G401.6 (cell line): ENCODE measurements around the gene ZNF213.
A peak's percentile ranks its signal among the peaks of the same experiment; 100 is the strongest.

Source experiments
- FAIRE-seq: peaks from 2 replicates; lab custom pipeline; 2012; peaks lifted over from hg19 to GRCh38; lab: Jason Lieb, UNC

ZNF213 gene

GRCh38 chr16:3101018-3101840, 33.6 kb upstream of the ZNF213 start:
- FAIRE-seq = no peak

DNA sequence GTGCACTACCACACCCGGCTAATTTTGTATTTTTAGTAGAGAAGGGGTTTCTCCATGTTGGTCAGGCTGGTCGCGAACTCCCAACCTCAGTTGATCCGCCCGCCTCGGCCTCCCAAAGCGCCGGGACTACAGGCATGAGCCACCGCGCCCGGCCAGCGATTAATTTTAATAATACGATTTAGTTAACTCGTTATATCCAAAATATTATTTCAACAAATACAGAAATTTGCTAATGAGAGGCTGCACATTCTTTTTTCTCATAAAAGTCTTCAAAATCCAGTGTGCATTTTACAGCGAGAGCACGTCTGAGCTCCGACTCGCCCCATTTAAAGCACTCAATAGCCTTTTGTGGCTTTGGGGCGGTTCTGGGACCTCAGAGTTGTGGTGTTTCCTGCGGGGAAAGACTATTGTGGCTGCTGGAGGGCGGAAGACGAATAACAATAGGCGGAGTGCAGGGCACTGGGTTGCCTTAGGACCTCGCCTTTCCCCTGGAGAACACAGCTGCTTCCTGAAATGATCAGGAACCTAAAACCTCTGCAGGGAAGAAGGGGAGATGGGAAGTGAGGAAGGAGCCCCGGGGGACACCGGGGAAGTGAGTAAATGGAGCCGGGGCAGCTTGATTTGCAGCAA, 32.9 kb upstream of the ZNF213 start:
- no peak for FAIRE-seq

DNA sequence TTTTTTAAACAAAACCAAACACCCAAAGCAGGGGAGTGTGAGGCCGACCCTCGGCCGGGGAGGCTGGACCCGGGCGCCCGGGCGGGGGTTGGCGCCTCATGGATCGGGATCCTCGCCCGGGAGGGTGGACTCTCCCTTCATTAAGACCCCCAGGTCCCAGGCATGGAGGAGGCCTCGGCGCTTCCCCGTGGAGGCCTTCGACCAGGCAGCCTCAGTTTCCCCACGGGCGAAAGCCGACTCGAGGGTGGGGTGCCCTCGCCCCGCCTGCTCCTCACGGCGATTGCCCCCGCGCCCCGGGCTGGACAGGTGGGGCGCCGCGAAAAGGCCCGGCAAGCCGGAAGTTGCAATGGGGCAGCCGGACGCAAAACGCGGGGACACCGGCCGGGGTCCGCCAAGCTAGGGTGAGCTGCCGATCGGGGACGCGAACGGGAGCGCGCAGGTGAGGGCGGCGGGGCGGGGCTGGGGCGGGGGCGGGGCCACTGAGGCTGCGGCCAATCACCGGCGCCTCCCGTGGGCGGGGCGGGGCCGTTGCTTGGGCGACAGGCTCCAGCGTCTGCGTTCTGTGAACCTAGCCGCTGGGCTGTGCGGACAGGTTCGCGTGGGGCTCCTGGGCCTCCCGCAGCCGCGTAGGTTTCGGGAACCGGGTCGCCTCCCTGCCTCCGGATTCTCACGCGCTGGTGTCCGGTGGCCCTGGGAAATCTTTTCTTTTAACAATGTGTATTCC, 28.5 kb upstream of the ZNF213 start:
- no peak for FAIRE-seq

- FAIRE-seq = no peak
Measured at GRCh38 chr16:3112058-3112880, 22.6 kb upstream of the ZNF213 start, which contains the start of gene ZNF205. Gene ZNF205, plus strand, starts transcription at chr16:3112586. Its CDS starts 845 bp downstream, at chr16:3113431.

- no peak for FAIRE-seq
Measured at GRCh38 chr16:3112881-3113574, 21.8 kb upstream of the ZNF213 start.

- FAIRE-seq = no peak
Measured at GRCh38 chr16:3113765-3114479, 20.9 kb upstream of the ZNF213 start.

- FAIRE-seq = no peak
Measured at GRCh38 chr16:3115003-3115402, 19.8 kb upstream of the ZNF213 start.

GRCh38 chr16:3115561-3115960, 19.3 kb upstream of the ZNF213 start:
- no peak for FAIRE-seq

GRCh38 chr16:3118204-3118790, 16.5 kb upstream of the ZNF213 start:
- FAIRE-seq = no peak

- FAIRE-seq = no peak
Measured at GRCh38 chr16:3118846-3119245, 16.0 kb upstream of the ZNF213 start.

DNA sequence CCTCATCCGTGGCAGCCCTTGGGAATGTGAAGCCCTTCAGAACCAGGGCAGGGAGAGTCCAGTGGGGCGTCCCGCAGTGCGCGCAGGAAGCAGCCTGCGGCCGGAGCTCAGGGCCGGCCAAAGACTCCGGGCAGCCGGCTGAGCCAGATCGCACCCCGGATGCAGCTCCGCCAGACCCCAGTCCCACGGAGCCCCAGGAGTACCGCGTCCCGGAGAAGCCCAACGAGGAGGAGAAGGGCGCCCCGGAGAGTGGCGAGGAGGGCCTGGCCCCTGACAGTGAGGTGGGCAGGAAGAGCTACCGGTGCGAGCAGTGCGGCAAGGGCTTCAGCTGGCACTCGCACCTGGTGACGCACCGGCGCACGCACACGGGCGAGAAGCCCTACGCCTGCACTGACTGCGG, 15.5 kb upstream of the ZNF213 start:
- no peak for FAIRE-seq

DNA sequence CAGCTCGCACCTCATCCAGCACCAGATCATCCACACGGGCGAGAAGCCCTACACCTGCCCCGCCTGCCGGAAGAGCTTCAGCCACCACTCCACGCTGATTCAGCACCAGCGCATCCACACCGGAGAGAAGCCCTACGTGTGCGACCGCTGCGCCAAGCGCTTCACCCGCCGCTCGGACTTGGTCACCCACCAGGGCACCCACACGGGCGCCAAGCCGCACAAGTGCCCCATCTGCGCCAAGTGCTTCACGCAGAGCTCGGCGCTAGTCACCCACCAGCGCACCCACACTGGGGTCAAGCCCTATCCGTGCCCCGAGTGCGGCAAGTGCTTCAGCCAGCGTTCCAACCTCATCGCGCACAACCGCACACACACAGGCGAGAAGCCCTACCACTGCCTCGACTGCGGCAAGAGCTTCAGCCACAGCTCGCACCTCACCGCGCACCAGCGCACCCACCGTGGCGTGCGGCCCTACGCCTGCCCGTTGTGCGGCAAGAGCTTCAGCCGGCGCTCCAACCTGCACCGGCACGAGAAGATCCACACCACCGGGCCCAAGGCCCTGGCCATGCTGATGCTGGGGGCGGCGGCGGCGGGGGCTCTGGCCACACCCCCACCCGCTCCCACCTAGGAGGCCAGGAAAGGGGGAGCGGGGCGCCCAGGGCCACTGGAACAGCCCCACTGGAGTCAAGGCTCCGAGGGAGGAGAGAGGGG, 15.0 kb upstream of the ZNF213 start:
- FAIRE-seq = no peak

DNA sequence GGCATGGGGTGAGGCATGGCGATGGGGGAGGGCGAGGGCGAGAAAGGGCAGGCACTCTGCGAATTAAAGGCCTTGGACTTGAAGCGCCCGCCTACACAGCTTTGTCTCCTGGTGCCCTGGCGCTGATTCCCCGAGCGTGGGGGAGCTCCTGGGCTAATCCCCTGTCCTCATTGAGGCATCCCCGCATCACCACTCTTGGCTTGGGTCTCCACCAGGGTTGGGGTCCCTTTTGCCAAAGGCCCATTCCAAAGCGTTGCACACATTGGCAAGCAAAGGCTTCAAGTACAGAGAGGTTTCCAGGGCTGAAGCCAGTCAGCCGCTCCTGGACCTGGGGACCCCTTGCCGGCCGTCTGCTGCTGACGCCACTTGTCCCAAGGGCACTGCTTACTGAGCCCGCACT, 14.4 kb upstream of the ZNF213 start:
- FAIRE-seq = no peak

- no peak for FAIRE-seq
Measured at GRCh38 chr16:3121851-3122467, 12.9 kb upstream of the ZNF213 start.

GRCh38 chr16:3122926-3123570, 11.8 kb upstream of the ZNF213 start:
- FAIRE-seq = no peak

DNA sequence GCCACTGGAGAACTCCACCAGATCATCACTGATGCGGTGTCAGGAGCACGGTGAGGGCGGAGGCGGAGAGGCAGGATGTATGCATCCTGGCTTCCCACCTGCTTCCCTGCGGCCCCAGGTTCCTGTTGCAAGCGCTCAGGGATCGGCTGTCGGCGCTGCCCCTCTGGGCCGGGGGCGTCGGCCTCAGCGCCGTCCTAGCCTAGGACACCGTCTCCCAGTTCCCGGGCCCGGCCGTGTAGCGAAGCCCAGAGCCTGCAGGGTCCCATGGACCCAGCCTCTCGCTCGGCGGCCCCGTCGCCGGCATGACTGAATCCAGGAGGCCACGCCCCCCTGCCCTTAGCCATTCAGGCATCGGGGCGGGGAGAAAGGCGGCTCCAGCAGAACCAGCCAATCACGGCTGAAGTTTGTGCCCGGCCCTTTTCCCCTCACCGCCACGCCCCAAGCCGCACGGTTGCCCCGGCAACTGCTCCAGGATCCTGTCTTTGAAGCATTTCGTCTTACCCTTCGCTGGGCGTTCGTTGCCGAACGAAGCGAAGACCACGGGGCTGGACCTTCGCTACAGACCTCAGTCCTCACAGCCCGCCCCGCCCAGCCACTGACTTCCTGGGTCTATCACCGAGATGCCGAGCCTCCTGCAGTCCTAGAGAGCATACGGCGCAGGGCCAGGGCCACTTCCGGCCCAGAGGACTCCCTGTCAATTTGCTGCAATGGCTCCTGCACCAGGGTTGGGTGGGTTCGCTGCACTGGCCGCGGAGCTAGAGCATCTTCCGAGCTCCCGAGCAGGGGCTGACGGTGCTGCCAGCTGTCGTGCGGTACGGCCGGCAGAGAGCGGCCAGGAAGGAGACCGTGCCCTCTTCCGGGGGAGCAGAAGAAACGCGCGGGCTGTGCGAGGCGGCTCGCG, 10.6 kb upstream of the ZNF213 start:
- peak; percentile 99 for FAIRE-seq

DNA sequence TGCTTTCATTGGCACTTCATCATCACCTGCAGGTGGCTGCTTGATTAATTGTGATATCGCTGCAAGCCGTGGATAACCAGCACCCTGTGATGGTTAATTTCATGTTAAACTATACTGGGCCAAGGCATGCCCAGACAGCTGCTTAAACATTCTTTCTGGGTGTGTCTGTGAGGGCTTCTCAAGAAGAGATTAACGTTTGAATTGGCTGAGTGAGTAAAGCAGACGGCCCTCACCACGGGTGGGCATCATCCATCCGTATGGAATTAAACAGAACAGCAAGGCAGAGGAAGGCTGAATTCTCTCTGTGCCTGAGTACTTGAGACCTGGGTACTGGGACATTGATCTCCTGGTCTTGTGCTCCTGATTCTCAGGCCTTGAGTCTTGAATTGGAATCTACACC, 7.1 kb upstream of the ZNF213 start:
- no peak for FAIRE-seq
